RPMI8226 (cell line): Measurements from ENCODE around the gene GLDC.
A peak's percentile ranks its signal among the peaks of the same experiment; 100 is the strongest.
"Not testable (repeated sequence)": the region's sequence is repeated elsewhere in the genome, so short reads cannot be mapped to it uniquely, and the experiment has no call there.

Experiments
- DNase-seq: peaks from one replicate; pipeline ENCODE4 v3.0.0-alpha.2; 2015

GLDC gene

DNA sequence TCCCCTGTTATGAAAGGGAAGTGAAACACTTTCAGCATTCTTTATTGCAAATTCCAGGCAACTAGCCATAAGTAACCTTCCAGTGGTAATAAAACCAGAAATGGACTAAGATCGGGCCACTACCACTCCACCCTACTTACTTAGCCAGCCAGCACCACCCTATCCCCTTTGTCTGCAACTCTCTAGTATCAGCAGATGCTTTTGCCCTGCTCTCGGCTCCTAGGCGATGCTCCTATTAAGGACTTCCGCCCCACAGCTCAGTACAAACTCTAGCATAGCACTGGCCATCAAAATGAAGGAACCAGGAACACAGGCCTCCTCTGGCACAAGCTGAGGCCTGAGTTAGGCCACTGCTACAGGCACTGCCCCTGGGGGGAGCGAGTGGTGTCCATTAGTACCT, 81.2 kb downstream of the GLDC start:
- DNase-seq: peak; percentile 8

DNA sequence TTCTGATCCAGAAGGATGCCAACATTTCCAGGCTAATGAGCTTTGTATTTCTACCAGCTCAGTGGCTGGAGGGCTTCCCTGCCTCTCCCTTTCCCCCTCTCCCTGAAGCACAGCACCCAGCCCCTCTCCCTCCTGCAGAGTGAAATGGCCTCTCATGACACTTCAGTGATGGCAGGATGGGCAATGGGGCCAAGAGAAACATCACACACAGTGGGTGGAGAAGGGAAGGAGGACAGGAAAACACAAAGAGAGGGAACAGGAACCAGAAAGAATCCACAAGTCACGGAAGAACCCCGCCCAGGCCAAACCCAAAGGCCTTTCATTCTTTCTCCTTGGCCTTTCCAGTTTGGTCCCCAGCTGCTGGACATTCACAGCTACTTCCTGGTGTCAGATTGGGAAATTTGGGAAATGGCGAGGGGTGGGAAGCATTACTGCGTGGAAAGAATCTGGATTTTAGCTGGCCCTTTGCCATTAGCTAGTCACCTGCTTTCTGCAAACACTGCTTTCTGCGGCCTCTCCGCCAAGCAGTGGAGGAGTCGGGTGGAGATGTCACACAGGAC, 82.6 kb downstream of the GLDC start:
- no peak for DNase-seq

DNA sequence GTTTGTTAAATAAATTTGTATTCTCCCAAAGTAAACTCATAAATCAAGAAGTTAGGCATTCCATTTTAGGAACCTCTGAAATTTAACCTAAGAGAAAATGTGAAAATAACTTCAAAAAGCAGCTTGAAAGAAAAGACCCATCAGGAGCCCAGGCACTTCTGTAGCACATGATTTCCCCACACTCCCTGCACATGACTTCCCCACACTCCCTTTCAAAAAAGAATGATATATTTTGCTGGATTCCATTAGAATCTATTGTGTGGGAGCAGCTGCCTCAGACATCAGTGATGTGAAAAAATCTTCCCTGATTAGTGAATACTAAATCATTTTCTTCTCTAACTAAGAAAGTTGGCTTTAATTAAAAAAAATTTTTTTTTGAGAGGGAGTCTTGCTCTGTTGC, 83.3 kb downstream of the GLDC start:
- DNase-seq: no peak

DNA sequence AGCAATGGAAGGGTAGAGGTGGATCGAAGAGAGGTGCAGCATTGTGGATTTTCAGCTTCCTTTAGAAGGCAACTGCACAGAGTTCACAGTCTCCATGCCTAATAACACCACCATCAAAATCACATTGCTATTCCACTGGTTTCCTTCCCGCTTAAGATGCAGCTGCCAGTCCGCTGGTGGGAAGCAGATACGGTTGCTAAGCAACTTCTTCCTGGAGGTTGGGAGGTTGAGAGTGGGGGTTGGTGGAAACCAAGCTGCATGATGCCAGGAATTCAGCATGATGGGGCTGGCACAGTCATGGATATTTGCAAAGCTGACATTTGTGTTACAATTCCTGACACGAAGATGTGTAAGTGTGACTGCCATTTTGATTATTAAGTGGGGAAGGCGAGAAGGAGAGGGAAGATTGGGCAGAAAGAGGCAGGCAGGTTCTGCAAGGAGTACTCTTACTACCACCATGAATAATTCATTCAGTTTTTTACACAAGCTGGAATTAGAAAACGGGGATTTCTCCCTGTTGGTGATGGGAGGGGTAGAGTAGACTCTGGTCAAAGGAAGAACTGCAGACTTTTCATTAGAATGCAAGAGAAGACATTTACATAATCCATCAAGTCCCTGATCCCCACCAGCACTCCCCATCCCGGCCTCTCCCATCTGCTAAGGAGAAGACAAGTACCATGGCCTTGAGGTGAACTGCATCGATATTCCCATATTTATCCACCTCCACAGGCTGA, 87.5 kb downstream of the GLDC start:
- DNase-seq: no peak

DNA sequence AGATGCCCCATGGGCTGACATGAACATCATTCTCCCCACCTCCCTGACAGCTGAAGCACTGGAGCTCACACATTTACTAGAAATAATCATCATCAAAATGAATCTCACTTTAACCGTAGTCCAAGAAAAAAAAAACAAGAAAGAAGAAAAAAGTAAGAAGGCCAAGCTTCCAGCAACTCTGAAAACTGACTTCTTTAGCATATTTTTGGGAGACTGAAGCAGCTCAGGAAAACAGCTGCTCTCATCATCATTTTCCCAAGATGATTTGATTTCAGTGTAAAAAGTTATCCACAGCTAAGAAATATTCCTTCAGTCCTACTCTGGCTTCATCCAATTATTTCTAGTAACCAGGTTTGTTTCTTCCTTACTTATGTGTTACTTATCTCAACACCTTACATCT, 91.7 kb downstream of the GLDC start:
- DNase-seq: no peak

DNA sequence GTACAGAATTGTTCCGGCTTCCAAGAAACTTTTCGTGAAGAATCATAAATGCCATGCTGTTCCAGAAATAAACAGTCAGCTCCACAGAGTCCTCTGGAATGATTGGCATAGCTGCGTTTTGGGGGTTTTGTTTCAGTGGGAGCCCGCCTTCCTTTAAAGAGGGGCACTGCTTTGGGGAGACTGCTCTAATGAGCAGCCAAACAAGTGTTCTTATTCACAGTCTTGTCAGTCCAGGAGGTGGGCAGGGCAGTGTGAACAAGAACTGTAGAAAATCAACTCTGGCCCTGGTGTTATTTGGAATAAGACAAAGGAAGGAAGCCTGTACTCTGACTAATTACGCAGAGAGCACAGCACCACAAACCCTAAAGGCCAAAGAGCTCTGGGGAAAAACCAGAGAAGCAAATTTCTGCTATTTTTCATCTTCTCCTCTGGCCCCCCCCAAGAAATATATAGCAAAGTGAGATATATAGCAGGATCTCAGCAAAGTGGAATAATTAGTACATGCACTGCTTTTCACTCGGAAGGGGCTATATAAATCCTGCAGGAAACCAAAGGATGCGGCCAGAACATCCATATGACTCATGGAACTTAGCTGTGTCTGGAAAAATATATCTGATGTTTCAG, 92.9 kb downstream of the GLDC start:
- no peak for DNase-seq

DNA sequence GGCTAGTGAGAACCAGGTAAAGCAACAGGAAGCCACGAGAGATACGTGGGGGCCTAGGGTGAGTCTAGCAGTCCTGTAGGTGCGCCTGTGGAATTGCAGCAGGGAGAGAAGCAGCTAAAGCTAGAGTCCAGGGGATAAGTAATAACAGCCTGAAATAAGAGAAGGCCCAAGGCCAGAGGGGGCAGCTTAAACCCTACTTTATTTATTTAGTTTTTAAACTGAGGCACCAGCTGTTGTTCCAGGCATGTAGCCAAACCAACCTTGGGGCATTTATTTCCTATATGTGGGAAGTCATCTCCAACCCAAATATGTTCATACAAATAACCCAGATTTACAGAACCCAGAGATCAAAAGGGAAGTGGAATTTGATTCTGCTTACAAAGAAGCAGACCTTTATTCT, 93.5 kb downstream of the GLDC start:
- peak; percentile 19 for DNase-seq

DNA sequence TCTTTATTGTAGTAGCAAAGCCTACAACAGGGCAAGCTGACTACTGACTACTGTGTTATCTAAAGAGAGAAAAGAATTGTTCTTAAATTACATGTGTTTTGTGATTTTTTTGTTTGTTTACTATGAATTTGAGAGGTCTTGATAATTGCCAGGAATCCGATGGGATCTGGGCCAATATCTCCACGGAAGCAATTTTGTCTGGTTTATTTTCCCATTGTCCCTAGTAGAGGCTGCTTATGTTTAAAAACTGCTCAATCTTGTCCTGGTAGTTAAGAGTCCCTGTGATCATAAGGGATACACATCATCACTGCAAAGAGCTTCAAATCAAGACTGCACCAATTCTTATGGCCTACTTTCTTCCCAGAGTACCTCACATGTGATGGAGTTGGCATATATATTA, 94.4 kb downstream of the GLDC start:
- no peak for DNase-seq

DNA sequence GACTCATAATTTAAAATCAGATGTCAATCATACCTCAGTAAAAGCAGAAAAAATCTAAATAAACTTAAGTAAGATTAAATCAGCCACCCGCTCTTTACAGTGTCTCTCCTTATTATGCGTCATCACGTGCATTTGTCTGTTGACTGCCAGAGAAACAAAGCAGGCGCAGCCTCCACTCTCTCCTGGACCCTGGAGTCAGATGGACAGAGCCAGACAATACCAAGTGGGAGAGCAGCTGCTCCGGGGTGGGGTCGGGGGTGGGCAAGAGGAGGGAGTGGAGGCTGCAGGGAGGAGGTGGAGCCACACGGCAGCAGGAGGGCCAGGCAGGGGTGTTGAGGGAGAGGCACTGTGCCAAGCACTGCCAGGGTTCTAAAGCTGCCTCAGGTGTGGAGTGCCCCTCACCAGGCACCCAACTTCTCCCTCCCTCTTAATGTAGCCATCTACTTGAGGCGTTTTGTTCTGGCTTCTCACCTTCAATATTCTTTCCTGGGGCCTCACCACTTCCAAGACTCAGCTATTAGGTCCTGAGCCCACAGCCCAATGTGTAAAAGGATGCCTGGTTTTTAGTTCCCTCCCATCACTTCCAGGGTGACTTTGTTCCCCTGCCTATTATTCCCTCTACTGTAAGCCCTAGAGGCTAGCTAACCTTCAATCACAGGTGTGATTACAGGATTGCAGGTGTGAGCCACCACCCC, 96.3 kb downstream of the GLDC start:
- DNase-seq: no peak

DNA sequence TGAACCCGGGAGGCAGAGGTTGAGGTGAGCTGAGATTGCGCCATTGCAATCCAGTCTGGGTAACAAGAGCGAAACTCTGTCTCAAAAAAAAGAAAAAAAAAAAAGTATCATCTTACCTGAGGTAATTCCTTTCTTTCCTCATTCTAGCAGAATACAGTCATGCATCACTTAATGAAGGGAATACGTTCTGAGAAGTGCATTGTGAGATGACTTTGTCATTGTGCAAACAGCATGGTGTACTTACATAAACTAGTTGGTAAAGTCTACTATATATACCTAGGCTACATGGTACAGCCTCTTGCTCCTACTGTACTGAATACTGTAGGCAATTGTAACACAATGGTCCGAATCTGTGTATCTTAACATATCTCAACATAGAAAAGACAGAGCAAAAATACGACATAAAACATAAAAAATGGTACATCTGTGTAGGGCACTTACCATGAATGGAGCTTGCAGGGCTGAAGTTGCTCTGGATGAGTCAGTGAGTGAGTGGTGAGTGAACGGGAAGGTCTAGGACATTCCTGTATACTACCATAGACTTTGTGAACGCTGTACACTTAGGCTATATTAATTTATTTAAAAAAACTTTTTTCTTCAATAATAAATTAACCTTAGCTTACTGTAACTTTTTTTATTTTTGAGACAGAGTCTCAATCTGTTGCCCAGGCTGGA, 100.4 kb downstream of the GLDC start:
- DNase-seq: no peak

DNA sequence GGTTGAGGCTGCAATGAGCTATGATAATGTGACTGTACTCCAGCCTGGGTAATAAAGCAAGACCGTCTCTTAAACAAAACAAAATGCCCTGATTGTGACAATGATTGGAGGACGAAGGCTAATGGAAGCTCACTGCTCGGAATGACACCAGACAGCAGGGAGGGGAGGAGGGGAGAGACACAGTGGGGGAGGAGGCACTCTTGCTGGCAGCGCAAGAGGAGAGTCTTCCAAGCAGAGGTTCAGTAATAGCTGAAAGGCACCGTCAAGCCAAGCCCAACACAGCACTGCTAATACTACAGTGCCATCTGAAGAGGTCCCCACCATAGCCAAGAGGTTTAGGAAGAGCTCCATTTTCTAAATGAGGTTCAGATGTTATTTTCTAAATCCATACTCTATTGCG, 102.3 kb downstream of the GLDC start:
- no peak for DNase-seq

DNA sequence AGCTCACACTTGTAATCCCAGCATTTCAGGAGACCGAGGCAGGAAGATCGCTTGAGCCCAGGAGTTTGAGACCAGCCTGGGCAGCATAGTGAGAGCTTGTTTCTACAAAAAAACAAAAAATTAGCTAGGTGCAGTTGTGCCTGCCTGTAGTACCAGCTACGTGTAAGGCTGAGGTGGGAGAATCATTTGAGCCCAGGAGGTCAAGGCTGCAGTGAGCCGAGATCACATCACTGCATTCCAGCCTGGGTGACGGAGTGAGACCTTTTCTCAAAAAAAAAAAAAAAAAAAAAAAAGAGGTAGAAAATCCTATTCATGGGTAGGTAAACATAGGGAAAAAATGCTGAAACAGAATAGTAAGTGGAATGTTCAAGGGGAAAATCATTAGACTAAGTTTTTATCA, 102.9 kb downstream of the GLDC start:
- DNase-seq: not testable (repeated sequence)

DNA sequence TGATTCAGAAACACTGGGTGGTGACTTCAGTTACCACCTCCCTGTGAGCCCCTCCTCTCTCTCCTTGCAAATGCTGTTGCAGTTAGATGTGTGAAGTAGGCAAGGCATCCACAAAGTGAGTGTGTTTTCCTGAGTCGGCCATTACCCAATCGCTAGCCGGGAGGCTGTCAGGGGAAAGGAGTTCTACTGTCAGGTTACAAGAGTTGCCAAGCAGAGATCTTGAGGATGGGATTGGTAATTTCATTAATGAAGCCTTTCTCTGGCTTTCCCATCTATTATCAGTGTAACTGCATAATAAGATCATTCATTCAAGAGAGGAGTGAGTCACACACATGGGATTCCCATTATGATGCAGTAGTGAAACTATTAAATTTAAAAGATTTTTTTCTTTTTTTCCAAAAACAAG, 106.9 kb downstream of the GLDC start:
- no peak for DNase-seq

DNA sequence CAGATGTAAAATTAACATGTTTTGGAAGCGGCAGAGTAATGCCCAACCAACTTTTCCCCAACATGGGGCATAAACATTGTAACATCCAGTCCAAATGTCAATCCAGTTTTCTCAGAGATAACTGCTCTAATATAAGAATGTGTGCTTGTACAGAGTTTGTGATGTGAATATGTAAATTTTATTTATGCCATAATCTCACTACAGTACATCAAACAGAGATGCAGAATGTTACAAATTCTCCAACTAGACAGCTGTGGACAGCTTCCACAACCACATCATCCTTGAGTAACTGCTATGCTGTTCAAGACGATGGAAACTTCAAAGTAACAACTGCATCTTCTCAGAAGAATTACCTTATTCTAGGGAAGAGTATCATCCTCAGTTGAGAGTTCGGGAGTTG, 109.9 kb downstream of the GLDC start:
- DNase-seq: no peak

DNA sequence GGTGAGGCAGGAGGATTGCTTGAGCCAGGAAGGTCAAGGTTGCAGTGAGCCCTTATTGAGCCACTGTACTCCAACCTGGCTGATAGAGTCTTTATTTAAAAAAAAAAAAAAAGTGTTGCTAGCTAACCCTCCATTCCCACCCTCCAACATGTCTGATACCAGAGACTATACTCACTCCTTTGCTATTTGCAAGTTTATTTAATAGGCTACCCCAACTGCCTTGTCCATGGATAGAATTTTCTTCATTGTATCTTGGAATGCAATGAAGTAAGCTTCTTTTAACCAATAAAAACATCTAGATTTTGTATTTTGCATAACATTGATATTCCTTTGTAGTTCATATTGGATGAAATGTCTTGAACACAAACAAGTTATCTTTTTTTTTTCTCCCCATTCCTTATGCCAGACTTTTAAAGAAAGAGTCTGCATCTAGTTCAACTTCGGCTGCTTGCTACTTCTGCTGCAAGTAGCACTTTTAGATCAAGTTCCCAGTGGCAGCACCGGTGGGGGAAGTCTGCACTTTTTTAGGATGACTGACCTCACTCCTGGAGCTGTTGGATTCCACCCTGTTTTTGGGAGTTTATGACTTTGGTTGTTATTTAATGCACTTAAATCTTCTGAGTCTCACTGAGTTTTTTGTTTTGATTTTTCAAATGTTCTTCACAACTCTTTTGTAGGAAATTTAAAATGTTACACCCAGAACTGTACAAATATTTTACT, 120.0 kb downstream of the GLDC start:
- DNase-seq: no peak

DNA sequence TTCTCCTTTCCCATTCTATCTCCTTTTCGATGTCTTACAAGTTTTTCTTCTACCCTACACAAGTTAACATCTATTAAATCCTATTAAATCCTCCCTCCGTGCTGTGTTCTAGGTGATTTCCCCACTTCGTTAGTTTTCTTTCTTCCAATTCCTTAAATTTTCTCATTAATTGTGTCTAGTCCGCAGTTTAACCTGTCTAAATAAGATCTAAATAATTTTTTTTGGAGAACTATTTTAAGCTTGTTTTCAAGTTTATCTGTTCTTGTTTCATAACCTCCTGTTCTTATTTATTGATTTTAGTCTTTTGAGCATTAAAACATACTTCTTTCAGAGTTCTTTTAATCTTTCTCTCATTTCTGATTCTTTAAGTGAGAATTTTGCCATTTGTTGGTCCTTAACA, 123.3 kb downstream of the GLDC start:
- DNase-seq: no peak

DNA sequence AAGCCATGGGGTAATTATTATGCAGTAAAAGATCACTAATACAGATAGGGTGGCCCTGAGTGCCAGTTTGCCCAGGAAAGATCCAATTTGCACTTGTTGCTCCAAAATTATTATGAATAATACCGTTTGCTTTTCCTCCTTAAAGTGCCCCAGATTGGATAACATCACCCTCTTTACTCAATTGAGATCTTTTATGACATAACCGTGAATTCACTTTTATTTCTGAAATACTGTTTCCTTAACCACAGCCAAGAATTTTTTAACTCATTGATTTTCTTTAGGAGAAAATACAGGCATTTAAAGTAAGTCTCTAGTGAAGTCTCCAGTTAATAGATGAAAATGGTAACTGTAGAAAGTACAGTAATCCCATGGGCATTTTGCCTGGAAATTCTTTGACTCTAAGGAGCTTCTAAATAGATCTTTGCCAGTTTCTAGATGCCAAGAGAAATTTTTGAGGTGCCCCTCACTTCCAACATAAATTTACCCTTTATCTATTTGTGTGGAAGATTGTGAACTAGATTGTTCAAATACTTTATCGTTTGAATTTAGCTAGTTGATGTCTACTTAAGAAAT, 133.4 kb downstream of the GLDC start:
- DNase-seq: no peak

DNA sequence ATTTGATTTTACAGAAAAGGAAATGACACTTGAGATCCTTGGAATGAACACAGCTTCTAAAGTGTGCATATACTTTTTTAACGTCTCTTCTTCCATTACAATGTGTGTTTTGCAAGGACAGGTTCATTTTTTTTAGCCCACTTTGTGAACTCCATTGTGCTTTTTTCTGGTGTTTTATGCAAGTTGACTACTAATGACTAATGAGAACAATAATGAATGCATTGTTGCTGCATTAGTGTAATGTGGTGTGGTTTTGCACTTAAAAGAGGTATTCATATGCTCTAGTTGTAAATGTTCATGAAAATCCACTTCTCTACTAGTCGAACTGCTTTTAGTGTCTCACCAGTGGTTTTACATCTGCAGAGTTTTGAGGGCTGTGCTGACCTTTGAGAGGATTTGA, 139.0 kb downstream of the GLDC start:
- no peak for DNase-seq

DNA sequence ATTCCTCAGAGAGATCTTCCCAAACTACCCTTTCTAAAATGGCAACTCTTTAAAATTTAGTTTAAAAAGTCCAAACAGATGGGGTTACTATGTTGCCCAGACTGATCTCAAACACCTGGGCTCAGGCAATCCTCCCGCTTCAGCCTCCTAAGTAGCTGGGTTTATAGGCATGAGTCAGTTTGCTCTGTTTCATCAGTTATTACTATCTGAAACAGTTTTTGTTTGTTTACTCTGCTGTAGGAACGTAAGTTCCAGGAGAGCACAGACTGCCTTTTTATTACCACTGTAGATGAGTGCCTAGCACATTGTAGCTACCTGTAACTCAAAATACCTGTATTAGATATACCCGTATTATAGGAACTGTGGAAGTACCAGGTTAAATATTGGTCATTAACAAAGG, 143.1 kb downstream of the GLDC start:
- DNase-seq: no peak

DNA sequence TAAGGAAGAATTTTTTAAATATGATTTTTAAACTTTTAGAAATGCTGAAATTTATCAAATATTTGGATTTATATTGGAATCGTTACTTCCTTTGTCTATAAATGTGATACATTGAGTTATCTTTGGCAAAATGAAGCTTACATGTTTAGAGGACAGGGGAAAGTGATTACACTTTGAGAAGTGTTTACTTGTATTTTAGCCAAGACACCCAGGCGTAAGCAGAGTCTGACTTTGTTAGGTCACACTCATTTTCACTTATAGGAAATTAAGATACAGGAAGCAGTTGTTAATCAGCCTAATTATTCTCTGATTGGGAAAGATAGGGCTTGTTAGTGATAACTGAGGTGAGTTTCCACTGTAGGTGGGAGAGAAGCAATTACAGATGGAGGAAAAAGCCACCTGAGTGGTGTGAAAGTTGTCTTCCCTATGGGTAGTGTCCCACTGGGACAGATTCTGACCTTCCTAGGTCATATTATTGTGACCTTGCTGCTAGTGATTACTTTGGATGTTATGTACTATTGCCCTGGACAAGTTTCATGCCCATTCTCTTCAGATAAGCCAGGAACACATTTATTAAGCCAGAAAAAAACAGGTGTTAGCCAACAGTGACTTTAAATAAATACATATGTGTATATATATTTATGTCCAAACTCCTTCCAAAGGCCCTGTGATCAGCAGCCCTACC, 143.9 kb downstream of the GLDC start:
- DNase-seq: no peak

DNA sequence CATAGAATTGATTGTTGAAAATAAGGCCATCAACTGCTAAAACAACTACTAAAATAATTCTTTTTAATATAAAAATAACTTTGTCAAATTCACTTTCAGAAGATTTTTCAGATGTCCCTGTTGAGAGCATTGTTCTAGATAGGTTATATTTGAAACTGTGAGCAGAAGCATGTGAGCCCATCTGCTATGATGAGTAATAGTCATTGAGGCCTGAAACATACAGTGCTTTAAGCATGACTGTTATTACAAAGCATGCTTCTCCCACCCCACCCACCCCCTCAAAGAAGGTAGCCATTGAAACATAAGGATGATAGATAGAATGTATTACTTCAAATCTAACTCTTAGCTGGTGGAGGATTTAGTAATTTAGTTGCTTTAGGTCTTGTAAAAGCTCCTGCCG, 146.5 kb downstream of the GLDC start:
- DNase-seq: no peak

DNA sequence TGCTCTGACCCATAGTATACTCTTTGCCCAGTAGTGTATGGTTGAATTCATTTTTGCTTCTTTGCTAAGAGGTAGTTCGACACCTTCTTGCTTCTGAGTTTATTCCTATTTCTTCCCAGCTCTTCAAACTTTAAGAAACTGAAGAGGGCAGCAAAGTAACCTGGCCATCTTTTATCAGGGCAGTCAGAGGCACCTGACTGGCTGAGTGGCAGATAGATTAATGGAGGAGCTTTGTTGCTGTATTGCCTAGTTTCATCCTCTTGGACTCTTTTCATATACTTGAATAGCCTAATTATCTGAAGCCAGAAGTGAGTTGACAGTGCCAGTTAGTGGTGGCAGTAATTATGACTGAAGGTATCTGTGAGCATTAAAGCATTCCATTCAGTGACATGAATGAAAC, 150.1 kb downstream of the GLDC start:
- no peak for DNase-seq
